NCI-H748 (cell line): Measurements from ENCODE around the gene ZCCHC4.
A peak's percentile ranks its signal among the peaks of the same experiment; 100 is the strongest.
"Not testable (repeated sequence)": the region's sequence is repeated elsewhere in the genome, so short reads cannot be mapped to it uniquely, and the experiment has no call there.

ENCODE experiments used
- DNase-seq: peaks from one replicate; lab custom pipeline; 2025; ENCODE audit not compliant: unreplicated experiment; lab: John Stamatoyannopoulos, UW

Gene ZCCHC4

GRCh38 chr4:25320773-25321172 lies 8.2 kb downstream of the ZCCHC4 start:
- no peak for DNase-seq

GRCh38 chr4:25321703-25322102 lies 9.1 kb downstream of the ZCCHC4 start:
- DNase-seq, result no peak

DNA sequence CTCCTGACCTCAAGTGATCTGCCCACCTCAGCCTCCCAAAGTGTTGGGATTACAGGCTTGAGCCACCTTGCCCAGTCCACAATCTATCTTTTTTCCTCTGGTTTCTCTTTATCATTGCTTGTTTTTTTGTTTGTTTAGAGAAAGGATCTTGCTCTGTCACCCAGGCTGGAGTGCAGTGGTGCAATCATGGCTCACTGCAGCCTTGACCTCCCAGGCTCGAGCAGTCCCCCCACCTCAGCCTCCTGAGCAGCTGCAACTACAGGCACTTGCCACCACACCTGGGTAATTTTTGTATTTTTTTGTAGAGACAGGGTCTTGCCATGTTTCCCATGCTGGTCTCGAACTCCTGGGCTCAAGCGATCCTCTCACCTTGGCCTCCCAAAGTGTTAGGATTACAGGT lies 15.9 kb downstream of the ZCCHC4 start:
- not testable (repeated sequence) for DNase-seq

DNA sequence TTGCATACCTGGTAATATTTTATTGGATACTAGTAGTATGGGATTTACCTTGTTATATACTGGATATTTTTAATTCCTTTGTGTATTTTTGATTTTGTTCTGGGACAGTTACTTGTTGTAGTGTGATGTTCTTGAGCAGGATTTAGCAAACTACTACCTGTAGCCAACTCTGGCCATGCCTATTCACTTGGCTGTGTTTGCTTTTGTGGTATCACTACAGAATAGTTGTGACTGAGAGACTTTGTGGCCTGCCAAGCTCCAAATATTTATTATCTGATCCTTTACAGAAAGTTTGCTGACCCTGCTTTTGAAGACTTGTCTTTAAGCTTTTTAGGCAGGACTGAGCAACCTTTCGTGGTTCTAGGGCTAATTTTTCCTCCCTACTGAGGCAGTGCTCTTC lies 17.8 kb downstream of the ZCCHC4 start:
- DNase-seq, result no peak

- no peak for DNase-seq
These were observed 18.6 kb downstream of the ZCCHC4 start for GRCh38 chr4:25330905-25331808.

DNA sequence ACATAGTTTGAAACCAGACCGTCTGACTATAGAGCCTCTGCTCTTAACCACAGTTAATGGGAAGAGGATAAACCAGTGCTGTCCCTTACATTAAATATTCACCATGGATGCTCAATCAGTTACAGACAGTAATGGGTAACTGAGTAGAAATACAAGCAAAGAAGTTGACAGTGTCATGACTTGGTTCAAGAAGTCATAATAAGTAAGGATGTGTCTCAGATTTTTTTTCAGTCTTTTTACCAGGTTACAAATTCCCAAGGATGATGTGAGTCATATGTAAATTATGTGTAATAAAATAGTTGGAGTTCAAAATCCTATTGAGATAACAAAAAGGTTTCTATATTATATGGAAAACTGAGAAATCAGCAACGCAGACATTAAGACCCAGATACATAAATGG lies 31.1 kb downstream of the ZCCHC4 start:
- no peak for DNase-seq

GRCh38 chr4:25345744-25346143 lies 33.2 kb downstream of the ZCCHC4 start:
- no peak for DNase-seq

- no peak for DNase-seq
These were observed 34.3 kb downstream of the ZCCHC4 start for GRCh38 chr4:25346913-25347312.

GRCh38 chr4:25347473-25347872 lies 34.9 kb downstream of the ZCCHC4 start:
- no peak for DNase-seq

- DNase-seq, result no peak
These were observed 35.4 kb downstream of the ZCCHC4 start for GRCh38 chr4:25347971-25348370.

- DNase-seq, result no peak
These were observed 38.0 kb downstream of the ZCCHC4 start for GRCh38 chr4:25350561-25350960.

DNA sequence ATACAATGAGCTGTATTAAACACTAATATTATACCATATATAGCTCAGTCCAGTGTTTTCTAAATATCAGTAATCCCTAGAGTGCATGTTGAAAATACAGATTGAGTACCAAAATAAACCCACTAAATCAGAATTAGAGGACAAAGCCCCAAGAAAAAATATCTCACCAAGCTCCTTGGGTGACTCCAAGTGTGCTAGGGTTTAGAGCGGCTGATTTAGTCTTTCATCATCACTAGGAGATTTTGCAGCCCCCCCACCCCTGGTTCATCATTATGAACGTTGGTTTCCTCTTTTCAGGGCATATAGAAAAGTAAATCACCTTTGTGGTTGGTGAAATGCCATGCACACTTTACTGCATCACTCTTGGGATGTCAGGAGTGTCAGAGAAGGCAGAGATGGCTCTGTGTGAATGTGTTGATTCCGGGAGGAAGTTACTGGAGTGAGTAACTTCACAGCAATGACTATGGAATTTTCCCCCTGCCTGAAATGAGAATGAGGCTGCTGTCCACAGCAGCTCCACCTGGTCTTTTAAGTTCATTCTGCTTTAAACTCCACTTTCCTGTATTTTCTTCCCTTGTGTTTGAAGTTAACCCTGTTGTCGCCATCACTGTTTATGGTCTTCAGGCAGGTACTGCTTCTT lies 39.3 kb downstream of the ZCCHC4 start:
- no peak for DNase-seq

DNA sequence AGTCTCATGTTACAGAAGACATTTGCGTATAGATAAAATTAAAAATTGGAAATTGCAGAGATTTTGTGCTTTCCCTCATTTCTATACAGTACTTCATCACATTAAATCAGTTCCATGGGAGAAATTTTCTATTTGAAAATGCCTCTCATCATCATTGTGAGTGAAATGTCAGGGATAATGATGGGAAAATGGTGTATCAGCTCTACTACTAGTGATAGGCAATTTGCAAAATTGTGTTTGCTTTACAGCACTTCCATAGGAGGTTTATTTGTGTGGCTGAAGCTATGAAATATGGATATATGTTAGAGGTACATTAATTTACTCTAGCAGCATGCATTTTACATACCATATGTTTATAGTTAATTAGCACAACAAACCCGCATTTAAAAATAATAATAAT lies 43.5 kb downstream of the ZCCHC4 start:
- no peak for DNase-seq

- DNase-seq, result peak; percentile 80
These were observed 46.1 kb downstream of the ZCCHC4 start for GRCh38 chr4:25358515-25359275.

GRCh38 chr4:25361253-25361652 lies 48.7 kb downstream of the ZCCHC4 start:
- no peak for DNase-seq

DNA sequence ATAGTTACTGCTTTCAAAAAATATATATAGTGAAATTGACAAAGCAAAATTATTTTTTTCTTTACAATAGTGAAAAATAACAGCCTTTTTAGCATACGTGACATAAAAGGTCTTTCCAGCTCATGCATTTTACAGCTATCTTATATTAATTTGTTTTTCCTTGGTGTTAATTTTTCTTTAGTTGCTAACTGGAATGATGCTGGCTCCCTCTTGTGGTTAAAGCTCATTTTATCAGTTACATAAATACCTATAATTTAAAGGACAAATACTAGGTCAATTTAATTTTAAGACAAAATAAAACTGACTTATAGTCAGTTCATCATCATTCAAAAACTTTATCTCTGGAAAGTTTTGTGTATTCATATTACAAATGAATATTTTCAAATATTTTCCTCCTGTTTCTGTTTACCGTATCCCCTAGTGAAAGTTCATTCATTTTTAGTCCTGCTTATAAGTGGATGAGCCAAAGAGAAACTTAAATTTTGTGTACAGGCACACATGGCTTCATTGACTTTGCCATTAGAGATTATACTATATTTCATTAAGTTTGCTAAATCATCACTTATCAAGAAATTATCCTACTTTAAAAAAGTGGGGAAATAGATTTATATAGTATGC lies 54.5 kb downstream of the ZCCHC4 start:
- DNase-seq, result peak; percentile 43

GRCh38 chr4:25367877-25368276 lies 55.3 kb downstream of the ZCCHC4 start:
- no peak for DNase-seq

GRCh38 chr4:25368315-25368714 lies 55.7 kb downstream of the ZCCHC4 start:
- DNase-seq, result no peak

DNA sequence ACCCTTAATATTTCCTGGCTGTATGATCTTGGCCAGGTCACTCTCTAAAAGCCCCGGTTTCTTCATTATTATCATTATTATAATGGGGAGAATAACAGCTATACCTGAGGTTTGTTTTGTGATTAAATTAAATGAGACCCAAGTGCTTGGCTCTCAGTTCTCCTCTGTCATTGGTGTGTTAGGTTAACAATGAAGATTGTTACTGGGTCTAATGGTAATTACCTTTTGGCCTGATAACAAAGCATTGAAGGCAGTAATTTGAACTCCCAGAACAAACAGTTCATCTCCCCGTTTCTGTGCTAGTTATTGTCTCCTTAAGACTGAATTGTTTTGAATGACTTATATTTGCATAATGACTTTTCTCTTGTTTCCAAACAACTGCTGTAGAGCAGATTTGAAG lies 57.7 kb downstream of the ZCCHC4 start:
- peak; percentile 89 for DNase-seq

DNA sequence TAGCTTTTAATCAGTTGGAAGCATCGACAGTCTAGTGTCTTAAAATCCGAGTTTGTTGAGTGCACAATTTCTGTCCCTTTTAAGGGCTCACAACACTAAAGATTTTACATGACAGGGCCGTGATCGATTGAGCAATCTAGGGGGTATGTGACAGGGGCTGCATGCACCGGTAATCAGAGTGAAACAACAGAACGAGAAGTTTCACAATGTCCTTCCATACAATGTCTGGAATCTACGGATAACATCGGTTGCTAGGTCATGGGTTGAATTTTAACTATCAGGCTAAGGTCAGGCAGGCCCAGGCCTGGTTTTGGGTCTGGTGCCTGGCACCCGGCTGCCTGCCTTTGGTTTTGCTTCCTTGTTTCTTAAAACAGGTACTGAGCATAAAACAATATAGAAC lies 60.0 kb downstream of the ZCCHC4 start:
- not testable (repeated sequence) for DNase-seq
